ENCODE results near the gene ZMIZ1. TPM values are rescaled to one million over a fixed set of nuclear protein-coding genes. Genes with fewer than 3 reads are reported as not detected.

Gene ZMIZ1
- polyA plus RNA-seq, 2 of the 4 experiments (the other 2 are of a cell fraction): 8.1 to 30.3 TPM

DNA sequence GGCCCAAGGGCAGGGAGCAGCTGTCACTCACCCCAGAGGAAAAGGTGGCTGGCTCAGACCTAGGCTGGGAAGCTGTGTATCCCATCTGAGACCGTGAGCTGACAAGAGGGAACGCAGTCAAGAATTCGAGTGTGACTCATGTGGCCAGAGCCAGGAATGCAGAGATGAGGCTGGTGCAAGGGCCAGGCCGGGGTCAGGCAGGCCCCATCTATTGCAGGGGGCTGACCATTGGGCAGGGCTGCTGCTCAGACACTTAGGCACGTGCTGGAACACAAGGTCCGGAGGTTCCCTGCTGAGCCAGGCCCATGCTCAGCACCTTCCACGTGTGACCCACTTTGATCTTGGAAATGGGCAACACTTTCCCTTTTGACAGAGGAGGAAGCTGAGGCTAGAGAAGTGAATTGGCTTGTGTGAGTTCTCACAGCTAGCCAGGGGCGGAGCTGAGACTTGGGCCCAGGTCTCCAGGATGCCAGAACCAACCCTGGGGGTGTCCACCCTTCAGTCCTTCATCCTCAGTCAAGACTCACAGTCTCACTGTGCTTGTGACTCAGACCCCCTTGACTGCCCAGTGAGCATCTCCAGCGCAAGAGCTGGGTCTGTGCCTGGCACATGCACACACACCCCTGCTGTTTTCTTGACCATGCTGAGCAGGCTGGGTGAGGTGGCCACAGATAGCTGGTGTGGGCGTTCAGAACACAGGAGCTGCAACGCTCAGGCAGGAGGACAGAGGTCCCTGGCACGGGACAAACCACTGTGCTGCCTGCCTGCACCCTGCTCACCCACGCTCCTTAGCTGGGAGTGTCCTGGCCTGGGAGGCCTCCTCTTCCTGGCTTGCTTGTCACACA, 230.9 kb downstream of the ZMIZ1 start:
- ATAC-seq (peak; percentile 51 to 69), DNase-seq (ENCODE audit: low read depth in 1 of 2, low spot score in 1 of 2) (peak; percentile 43 to 53), FAIRE-seq (no peak)
- WGBS (ENCODE audit: missing lambda C conversion rate): 53% methylated on average over 13 of the region's 13 CpGs
- Histone ChIP-seq H3K4me1 (peaks cover 32% of the 10 kb centered on the region), H3K4me3 (no peak overlapping the region), H3K9me3 (no peaks in the 10 kb centered on the region), H3K4me2 (peak overlapping the region; percentile 62), H3K27ac (peak overlapping the region; percentile 62 to 89; a peak in 5 of 6 replicates)
- peak; percentile 33; the same call in 1 of the 2 replicates for TF ChIP-seq GATA3 (IDR thresholded peaks at IDR 0.05; ENCODE audit: borderline replicate concordance)
- peak in 1 of 2 experiments; percentile 33; a peak in 1 of 5 replicates for TF ChIP-seq JUN (IDR thresholded peaks at IDR 0.05)
- no peak for TF ChIP-seq MAZ (IDR thresholded peaks at IDR 0.05; ENCODE audit: borderline replicate concordance, low read depth, low read length)
- TF ChIP-seq CHD4 (IDR thresholded peaks at IDR 0.05; ENCODE audit: borderline replicate concordance): no peak
- TF ChIP-seq, protein P1, sequence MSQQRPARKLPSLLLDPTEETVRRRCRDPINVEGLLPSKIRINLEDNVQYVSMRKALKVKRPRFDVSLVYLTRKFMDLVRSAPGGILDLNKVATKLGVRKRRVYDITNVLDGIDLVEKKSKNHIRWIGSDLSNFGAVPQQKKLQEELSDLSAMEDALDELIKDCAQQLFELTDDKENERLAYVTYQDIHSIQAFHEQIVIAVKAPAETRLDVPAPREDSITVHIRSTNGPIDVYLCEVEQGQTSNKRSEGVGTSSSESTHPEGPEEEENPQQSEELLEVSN (IDR thresholded peaks at IDR 0.05; ENCODE audit: borderline replicate concordance, low read depth): no peak; the same call in 1 of the 2 replicates
- peak; percentile 85 for TF ChIP-seq MAX (IDR thresholded peaks at IDR 0.05)
- no peak for TF ChIP-seq MYC (IDR thresholded peaks at IDR 0.05; ENCODE audit: borderline replicate concordance, low read length)
- TF ChIP-seq FOSL2 (IDR thresholded peaks at IDR 0.05): no peak
- TF ChIP-seq FOSL2 (CRISPR knock-in tag; IDR thresholded peaks at IDR 0.05): peak; percentile 42; the same call in 1 of the 2 replicates
- TF ChIP-seq JUNB (IDR thresholded peaks at IDR 0.05): 0 out of 2 replicates have a peak, but pooled peaks have one; percentile 9
- CTCF ChIA-PET: interaction anchor here (0.8 to 1.2 kb wide), 4 partner anchors 9 to 45 kb away, joined by 3 to 6 read pairs (median 3); no protein-coding TSS in a partner anchor
- POLR2A ChIA-PET: no interaction called here

DNA sequence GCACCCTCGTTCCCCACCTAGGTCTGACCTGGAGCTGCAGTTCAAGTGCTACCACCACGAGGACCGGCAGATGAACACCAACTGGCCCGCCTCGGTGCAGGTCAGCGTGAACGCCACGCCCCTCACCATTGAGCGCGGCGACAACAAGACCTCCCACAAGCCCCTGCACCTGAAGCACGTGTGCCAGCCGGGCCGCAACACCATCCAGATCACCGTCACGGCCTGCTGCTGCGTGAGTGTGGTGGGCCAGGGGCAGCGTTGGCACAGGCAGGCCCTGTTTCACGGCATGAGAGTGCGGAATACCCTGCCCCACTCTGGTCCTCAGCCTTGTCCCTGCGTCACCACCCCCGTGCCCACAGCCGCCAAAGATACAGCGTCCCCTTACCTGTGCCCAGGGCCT, 231.9 kb downstream of the ZMIZ1 start:
- peaks cover 28% of the 10 kb centered on the region for H3K4me1 ChIP-seq
- ChIA-PET CTCF (interaction anchor here (0.8 kb wide), 1 partner anchor 31 kb away, joined by 3 read pairs; no protein-coding TSS in a partner anchor), POLR2A (no interaction called here)
- H3K27ac ChIP-seq: peak overlapping the region in 1 of 2 experiments; percentile 89; a peak in 2 of 6 replicates
- DNase-seq (ENCODE audit: low read depth in 1 of 2, low spot score in 1 of 2) (no peak), FAIRE-seq (no peak), ATAC-seq (no peak)
- WGBS (ENCODE audit: missing lambda C conversion rate): 92% methylated on average over 18 of the region's 24 CpGs
- no peak overlapping the region for H3K4me2 ChIP-seq
- TF ChIP-seq CBX2 (IDR thresholded peaks at IDR 0.05; ENCODE audit: borderline replicate concordance, low read depth) (no peak), NR3C1 (IDR thresholded peaks at IDR 0.05) (no peak), FOSL2 (IDR thresholded peaks at IDR 0.05) (no peak), FOSL2 (CRISPR knock-in tag; IDR thresholded peaks at IDR 0.05) (no peak), GATA3 (IDR thresholded peaks at IDR 0.05; ENCODE audit: borderline replicate concordance) (no peak), CHD2 (IDR thresholded peaks at IDR 0.05; ENCODE audit: low read length, partially characterized antibody) (no peak), SREBF2 (IDR thresholded peaks at IDR 0.05) (no peak), RFX5 (IDR thresholded peaks at IDR 0.05) (no peak), ZSCAN20 (CRISPR knock-in tag; IDR thresholded peaks at IDR 0.05) (no peak), ZFP36 (IDR thresholded peaks at IDR 0.05; ENCODE audit: borderline replicate concordance, partially characterized antibody) (no peak), CEBPB (IDR thresholded peaks at IDR 0.05) (no peak)
- TF ChIP-seq, protein P2, sequence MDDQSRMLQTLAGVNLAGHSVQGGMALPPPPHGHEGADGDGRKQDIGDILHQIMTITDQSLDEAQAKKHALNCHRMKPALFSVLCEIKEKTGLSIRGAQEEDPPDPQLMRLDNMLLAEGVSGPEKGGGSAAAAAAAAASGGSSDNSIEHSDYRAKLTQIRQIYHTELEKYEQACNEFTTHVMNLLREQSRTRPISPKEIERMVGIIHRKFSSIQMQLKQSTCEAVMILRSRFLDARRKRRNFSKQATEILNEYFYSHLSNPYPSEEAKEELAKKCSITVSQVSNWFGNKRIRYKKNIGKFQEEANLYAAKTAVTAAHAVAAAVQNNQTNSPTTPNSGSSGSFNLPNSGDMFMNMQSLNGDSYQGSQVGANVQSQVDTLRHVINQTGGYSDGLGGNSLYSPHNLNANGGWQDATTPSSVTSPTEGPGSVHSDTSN (IDR thresholded peaks at IDR 0.05): no peak
- H3K9me3 ChIP-seq: no peaks in the 10 kb centered on the region
- H3K4me3 ChIP-seq: no peak overlapping the region

DNA sequence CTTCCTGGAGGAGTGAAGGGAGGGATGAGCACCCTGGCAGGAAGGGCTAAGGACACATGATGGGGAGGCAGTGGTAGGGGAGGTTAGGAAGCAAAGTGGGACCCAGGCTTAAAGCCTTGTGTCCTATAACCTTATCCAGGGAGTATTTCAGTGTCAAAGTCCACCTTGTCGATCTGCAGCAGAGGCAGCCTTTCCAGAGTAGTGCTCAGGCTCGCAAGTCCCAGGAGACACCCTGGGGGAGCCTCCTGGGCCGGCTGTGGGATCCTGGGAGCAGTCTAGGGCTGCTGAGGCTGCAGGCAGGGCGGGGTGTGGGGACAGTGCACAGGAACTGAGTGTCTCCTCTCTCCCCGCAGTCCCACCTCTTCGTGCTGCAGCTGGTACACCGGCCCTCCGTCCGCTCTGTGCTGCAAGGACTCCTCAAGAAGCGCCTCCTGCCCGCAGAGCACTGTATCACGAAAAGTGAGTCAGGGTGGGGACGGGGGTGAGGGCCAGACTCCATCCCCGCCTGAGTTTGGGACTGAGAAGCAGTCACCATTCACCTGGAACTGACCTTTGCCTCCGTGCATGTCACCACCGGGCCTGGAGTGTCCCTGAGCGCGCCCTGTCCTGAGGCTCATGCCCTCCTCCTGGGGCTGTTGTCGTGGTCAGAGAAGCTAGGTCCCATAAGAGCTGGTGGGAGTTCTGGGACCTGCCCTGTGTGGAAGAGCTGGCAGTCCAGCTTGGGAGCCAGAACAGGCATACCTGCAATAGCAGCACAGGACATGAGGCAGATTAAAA, 233.2 kb downstream of the ZMIZ1 start:
- ChIA-PET POLR2A (interaction anchor here (0.6 kb wide), 1 partner anchor 24 kb away, joined by 3 read pairs; no protein-coding TSS in a partner anchor), CTCF (no interaction called here)
- 87% methylated on average over 18 of the region's 19 CpGs for WGBS (ENCODE audit: missing lambda C conversion rate)
- no peaks in the 10 kb centered on the region for H3K9me3 ChIP-seq
- TF ChIP-seq RCOR1 (IDR thresholded peaks at IDR 0.05; ENCODE audit: low read depth, low read length) (no peak), CHD4 (IDR thresholded peaks at IDR 0.05; ENCODE audit: borderline replicate concordance) (no peak), NPAS2 (CRISPR knock-in tag; IDR thresholded peaks at IDR 0.05; ENCODE audit: borderline replicate concordance) (no peak), MYC (IDR thresholded peaks at IDR 0.05; ENCODE audit: borderline replicate concordance, low read length) (no peak), JUN (IDR thresholded peaks at IDR 0.05) (no peak), CEBPB (IDR thresholded peaks at IDR 0.05) (no peak), ZC3H11A (IDR thresholded peaks at IDR 0.05) (no peak), RAD21 (conservative IDR thresholded peaks at IDR 0.05 in 1 of 2, IDR thresholded peaks at IDR 0.05 in 1 of 2) (no peak)
- no peak overlapping the region for H3K4me3 ChIP-seq
- FAIRE-seq (no peak), DNase-seq (ENCODE audit: low read depth in 1 of 2, low spot score in 1 of 2) (no peak), ATAC-seq (no peak)
- H3K27ac ChIP-seq: peak overlapping the region in 1 of 2 experiments; percentile 7; a peak in 1 of 6 replicates
- H3K4me2 ChIP-seq: no peak overlapping the region
- H3K4me1 ChIP-seq: peaks cover 28% of the 10 kb centered on the region
